HEK293 (cell line): ENCODE results near the gene AGPAT1.

Experiments
- GLIS1 ChIP-seq: fragments of 450-650 bp; formaldehyde crosslinking; IDR thresholded peaks from 2 replicates; pipeline ENCODE4 v1.5.1; 2016; ENCODE audit warnings: missing biosample characterization, missing genetic modification characterization
- GLIS2 ChIP-seq: fragments of 450-650 bp; formaldehyde crosslinking; IDR thresholded peaks from 2 replicates; pipeline ENCODE4 v1.5.1; 2016; ENCODE audit warnings: missing biosample characterization, missing genetic modification characterization
- HOXA7 ChIP-seq: sonication (generic); formaldehyde crosslinking; IDR thresholded peaks from 2 replicates; pipeline ENCODE4 v1.8.1; 2022; ENCODE audit warnings: missing genetic modification reagents, borderline replicate concordance
- KLF8 ChIP-seq: fragments of 450-650 bp; formaldehyde crosslinking; IDR thresholded peaks from 2 replicates; pipeline ENCODE4 v1.5.1; 2016; ENCODE audit warnings: missing biosample characterization, missing genetic modification characterization
- KLF9 ChIP-seq: fragments of 450-650 bp; formaldehyde crosslinking; IDR thresholded peaks from 2 replicates; pipeline ENCODE4 v1.5.1; 2016; ENCODE audit warnings: missing biosample characterization, missing genetic modification characterization, low read depth
- MZF1 ChIP-seq: fragments of 450-650 bp; formaldehyde crosslinking; IDR thresholded peaks from 2 replicates; pipeline ENCODE4 v1.5.1; 2017; ENCODE audit warnings: missing biosample characterization, missing genetic modification characterization, borderline replicate concordance
- OSR2 ChIP-seq: fragments of 450-650 bp; formaldehyde crosslinking; IDR thresholded peaks from 2 replicates; pipeline ENCODE4 v1.5.1; 2016; ENCODE audit warnings: missing biosample characterization, missing genetic modification characterization
- SP2 ChIP-seq: fragments of 450-650 bp; formaldehyde crosslinking; IDR thresholded peaks from 2 replicates; pipeline ENCODE4 v1.5.1; 2016; ENCODE audit warnings: missing biosample characterization, missing genetic modification characterization
- YY2 ChIP-seq: fragments of 450-650 bp; formaldehyde crosslinking; IDR thresholded peaks from 2 replicates; pipeline ENCODE4 v1.5.1; 2016; ENCODE audit warnings: missing biosample characterization, missing genetic modification characterization
- ZBTB1 ChIP-seq: fragments of 450-650 bp; formaldehyde crosslinking; IDR thresholded peaks from 2 replicates; pipeline ENCODE4 v1.5.1; 2016; ENCODE audit warnings: missing biosample characterization, missing genetic modification characterization
- ZBTB48 ChIP-seq: fragments of 450-650 bp; formaldehyde crosslinking; IDR thresholded peaks from 2 replicates; pipeline ENCODE4 v1.5.1; 2016; ENCODE audit warnings: missing biosample characterization, missing genetic modification characterization
- ZBTB8A ChIP-seq: fragments of 450-650 bp; formaldehyde crosslinking; IDR thresholded peaks from 2 replicates; pipeline ENCODE4 v1.5.1; 2016; ENCODE audit warnings: missing biosample characterization, missing genetic modification characterization
- ZEB2 ChIP-seq: fragments of 450-650 bp; formaldehyde crosslinking; IDR thresholded peaks from 2 replicates; pipeline ENCODE4 v1.5.1; 2016; ENCODE audit warnings: missing biosample characterization, missing genetic modification characterization
- ZNF10 ChIP-seq: fragments of 450-650 bp; formaldehyde crosslinking; IDR thresholded peaks from 2 replicates; pipeline ENCODE4 v1.5.1; 2017; ENCODE audit warnings: missing biosample characterization, missing genetic modification characterization
- ZNF132 ChIP-seq: fragments of 450-650 bp; formaldehyde crosslinking; IDR thresholded peaks from 2 replicates; pipeline ENCODE4 v1.5.1; 2017; ENCODE audit warnings: missing biosample characterization, missing genetic modification characterization, borderline replicate concordance
- ZNF146 ChIP-seq: fragments of 450-650 bp; formaldehyde crosslinking; IDR thresholded peaks from 2 replicates; pipeline ENCODE4 v1.5.1; 2016; ENCODE audit warnings: missing biosample characterization, missing genetic modification characterization
- ZNF155 ChIP-seq: fragments of 450-650 bp; formaldehyde crosslinking; IDR thresholded peaks from 2 replicates; pipeline ENCODE4 v1.5.1; 2016; ENCODE audit warnings: missing biosample characterization, missing genetic modification characterization
- ZNF157 ChIP-seq: fragments of 450-650 bp; formaldehyde crosslinking; IDR thresholded peaks from 2 replicates; pipeline ENCODE4 v1.5.1; 2016; ENCODE audit warnings: missing biosample characterization, missing genetic modification characterization
- ZNF169 ChIP-seq: fragments of 450-650 bp; formaldehyde crosslinking; IDR thresholded peaks from 2 replicates; pipeline ENCODE4 v1.5.1; 2016; ENCODE audit warnings: missing biosample characterization, missing genetic modification characterization
- ZNF221 ChIP-seq: fragments of 450-650 bp; formaldehyde crosslinking; IDR thresholded peaks from 2 replicates; pipeline ENCODE4 v1.5.1; 2017; ENCODE audit warnings: missing biosample characterization, missing genetic modification characterization, borderline replicate concordance
- ZNF311 ChIP-seq: fragments of 450-650 bp; formaldehyde crosslinking; IDR thresholded peaks from 2 replicates; pipeline ENCODE4 v1.5.1; 2017; ENCODE audit warnings: missing biosample characterization, missing genetic modification characterization, borderline replicate concordance
- ZNF324 ChIP-seq: fragments of 450-650 bp; formaldehyde crosslinking; IDR thresholded peaks from 2 replicates; pipeline ENCODE4 v1.5.1; 2016; ENCODE audit warnings: missing biosample characterization, missing genetic modification characterization
- ZNF350 ChIP-seq: fragments of 450-650 bp; formaldehyde crosslinking; IDR thresholded peaks from 2 replicates; pipeline ENCODE4 v1.5.0; 2017; ENCODE audit warnings: missing biosample characterization, mild to moderate bottlenecking, missing genetic modification characterization
- ZNF354C ChIP-seq: fragments of 450-650 bp; formaldehyde crosslinking; IDR thresholded peaks from 2 replicates; pipeline ENCODE4 v1.5.1; 2016; ENCODE audit warnings: missing biosample characterization, missing genetic modification characterization, low read depth, borderline replicate concordance
- ZNF510 ChIP-seq: fragments of 450-650 bp; formaldehyde crosslinking; IDR thresholded peaks from 2 replicates; pipeline ENCODE4 v1.5.1; 2018; ENCODE audit warnings: mild to moderate bottlenecking, missing genetic modification characterization, missing biosample characterization; ENCODE audit not compliant: insufficient replicate concordance
- ZNF544 ChIP-seq: fragments of 450-650 bp; formaldehyde crosslinking; IDR thresholded peaks from 2 replicates; pipeline ENCODE4 v1.5.0; 2017; ENCODE audit warnings: missing biosample characterization, missing genetic modification characterization
- ZNF747 ChIP-seq: fragments of 450-650 bp; formaldehyde crosslinking; IDR thresholded peaks from 2 replicates; pipeline ENCODE4 v1.5.1; 2016; ENCODE audit warnings: missing biosample characterization, missing genetic modification characterization
- ZNF776 ChIP-seq: fragments of 450-650 bp; formaldehyde crosslinking; IDR thresholded peaks from 2 replicates; pipeline ENCODE4 v1.5.0; 2017; ENCODE audit warnings: missing biosample characterization, missing genetic modification characterization, borderline replicate concordance
- ZNF843 ChIP-seq: fragments of 450-650 bp; formaldehyde crosslinking; IDR thresholded peaks from 2 replicates; pipeline ENCODE4 v1.5.1; 2016; ENCODE audit warnings: missing biosample characterization, missing genetic modification characterization
- TF ChIP-seq, protein P1 (sequence below): fragments of 450-650 bp; formaldehyde crosslinking; IDR thresholded peaks from 2 replicates; pipeline ENCODE4 v1.5.1; 2016; ENCODE audit warnings: missing biosample characterization, missing genetic modification characterization
- TF ChIP-seq, protein P2 (sequence below): fragments of 450-650 bp; formaldehyde crosslinking; IDR thresholded peaks from 2 replicates; pipeline ENCODE4 v1.5.1; 2017; ENCODE audit warnings: missing biosample characterization, mild to moderate bottlenecking, missing genetic modification characterization, moderate library complexity
- TF ChIP-seq, protein P3 (sequence below): fragments of 450-650 bp; formaldehyde crosslinking; IDR thresholded peaks from 2 replicates; pipeline ENCODE4 v1.5.1; 2017; ENCODE audit warnings: missing biosample characterization, missing genetic modification characterization
- TF ChIP-seq, protein P4 (sequence below): fragments of 450-650 bp; IDR thresholded peaks from 2 replicates; pipeline ENCODE4 v1.5.1; 2018; ENCODE audit warnings: missing biosample characterization, mild to moderate bottlenecking, missing genetic modification characterization

AGPAT1 gene

GRCh38 chr6:32153564-32154513, 22.0 kb downstream of the AGPAT1 start, which contains the start of gene PPT2 (continued):
- TF ChIP-seq, protein P1, sequence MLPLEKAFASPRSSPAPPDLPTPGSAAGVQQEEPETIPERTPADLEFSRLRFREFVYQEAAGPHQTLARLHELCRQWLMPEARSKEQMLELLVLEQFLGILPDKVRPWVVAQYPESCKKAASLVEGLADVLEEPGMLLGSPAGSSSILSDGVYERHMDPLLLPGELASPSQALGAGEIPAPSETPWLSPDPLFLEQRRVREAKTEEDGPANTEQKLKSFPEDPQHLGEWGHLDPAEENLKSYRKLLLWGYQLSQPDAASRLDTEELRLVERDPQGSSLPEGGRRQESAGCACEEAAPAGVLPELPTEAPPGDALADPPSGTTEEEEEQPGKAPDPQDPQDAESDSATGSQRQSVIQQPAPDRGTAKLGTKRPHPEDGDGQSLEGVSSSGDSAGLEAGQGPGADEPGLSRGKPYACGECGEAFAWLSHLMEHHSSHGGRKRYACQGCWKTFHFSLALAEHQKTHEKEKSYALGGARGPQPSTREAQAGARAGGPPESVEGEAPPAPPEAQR: no peak
- TF ChIP-seq ZNF776 (tag by site-specific recombination) (no peak), ZBTB1 (no peak), ZBTB8A (tag by site-specific recombination) (peak; percentile 88), ZNF10 (no peak), ZNF311 (tag by site-specific recombination) (no peak), ZNF544 (no peak), HOXA7 (CRISPR knock-in tag) (no peak), KLF9 (tag by site-specific recombination) (peak; percentile 72), ZNF132 (no peak), ZNF155 (tag by site-specific recombination) (no peak), SP2 (tag by site-specific recombination) (peak; percentile 77), ZNF747 (tag by site-specific recombination) (no peak), KLF8 (peak; percentile 74), ZNF354C (tag by site-specific recombination) (no peak), MZF1 (no peak), GLIS2 (tag by site-specific recombination) (peak; percentile 25), ZNF843 (peak; percentile 24; the same call in 1 of the 2 replicates), GLIS1 (peak; percentile 52), ZNF350 (tag by site-specific recombination) (no peak), ZNF324 (peak; percentile 50; the same call in 1 of the 2 replicates), ZNF510 (tag by site-specific recombination) (no peak), OSR2 (no peak), YY2 (tag by site-specific recombination) (no peak), ZNF146 (tag by site-specific recombination) (peak; percentile 28; the same call in 1 of the 2 replicates), ZBTB48 (tag by site-specific recombination) (peak; percentile 19; the same call in 1 of the 2 replicates), ZNF157 (tag by site-specific recombination) (no peak), ZNF221 (tag by site-specific recombination) (no peak), ZEB2 (tag by site-specific recombination) (peak; percentile 62; the same call in 1 of the 2 replicates), ZNF169 (tag by site-specific recombination) (no peak)
- TF ChIP-seq, protein P2, sequence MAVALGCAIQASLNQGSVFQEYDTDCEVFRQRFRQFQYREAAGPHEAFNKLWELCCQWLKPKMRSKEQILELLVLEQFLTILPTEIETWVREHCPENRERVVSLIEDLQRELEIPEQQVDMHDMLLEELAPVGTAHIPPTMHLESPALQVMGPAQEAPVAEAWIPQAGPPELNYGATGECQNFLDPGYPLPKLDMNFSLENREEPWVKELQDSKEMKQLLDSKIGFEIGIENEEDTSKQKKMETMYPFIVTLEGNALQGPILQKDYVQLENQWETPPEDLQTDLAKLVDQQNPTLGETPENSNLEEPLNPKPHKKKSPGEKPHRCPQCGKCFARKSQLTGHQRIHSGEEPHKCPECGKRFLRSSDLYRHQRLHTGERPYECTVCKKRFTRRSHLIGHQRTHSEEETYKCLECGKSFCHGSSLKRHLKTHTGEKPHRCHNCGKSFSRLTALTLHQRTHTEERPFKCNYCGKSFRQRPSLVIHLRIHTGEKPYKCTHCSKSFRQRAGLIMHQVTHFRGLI (tag by site-specific recombination): no peak
- TF ChIP-seq, protein P3, sequence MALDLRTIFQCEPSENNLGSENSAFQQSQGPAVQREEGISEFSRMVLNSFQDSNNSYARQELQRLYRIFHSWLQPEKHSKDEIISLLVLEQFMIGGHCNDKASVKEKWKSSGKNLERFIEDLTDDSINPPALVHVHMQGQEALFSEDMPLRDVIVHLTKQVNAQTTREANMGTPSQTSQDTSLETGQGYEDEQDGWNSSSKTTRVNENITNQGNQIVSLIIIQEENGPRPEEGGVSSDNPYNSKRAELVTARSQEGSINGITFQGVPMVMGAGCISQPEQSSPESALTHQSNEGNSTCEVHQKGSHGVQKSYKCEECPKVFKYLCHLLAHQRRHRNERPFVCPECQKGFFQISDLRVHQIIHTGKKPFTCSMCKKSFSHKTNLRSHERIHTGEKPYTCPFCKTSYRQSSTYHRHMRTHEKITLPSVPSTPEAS (tag by site-specific recombination): 0 out of 2 replicates have a peak, but pooled peaks have one; percentile 27
- TF ChIP-seq, protein P4, sequence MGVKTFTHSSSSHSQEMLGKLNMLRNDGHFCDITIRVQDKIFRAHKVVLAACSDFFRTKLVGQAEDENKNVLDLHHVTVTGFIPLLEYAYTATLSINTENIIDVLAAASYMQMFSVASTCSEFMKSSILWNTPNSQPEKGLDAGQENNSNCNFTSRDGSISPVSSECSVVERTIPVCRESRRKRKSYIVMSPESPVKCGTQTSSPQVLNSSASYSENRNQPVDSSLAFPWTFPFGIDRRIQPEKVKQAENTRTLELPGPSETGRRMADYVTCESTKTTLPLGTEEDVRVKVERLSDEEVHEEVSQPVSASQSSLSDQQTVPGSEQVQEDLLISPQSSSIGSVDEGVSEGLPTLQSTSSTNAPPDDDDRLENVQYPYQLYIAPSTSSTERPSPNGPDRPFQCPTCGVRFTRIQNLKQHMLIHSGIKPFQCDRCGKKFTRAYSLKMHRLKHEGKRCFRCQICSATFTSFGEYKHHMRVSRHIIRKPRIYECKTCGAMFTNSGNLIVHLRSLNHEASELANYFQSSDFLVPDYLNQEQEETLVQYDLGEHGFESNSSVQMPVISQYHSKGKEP (tag by site-specific recombination): no peak
